ENCODE measurements around the gene FGR. TPM values are rescaled to one million over a fixed set of nuclear protein-coding genes. Genes with fewer than 3 reads are reported as not detected.

Gene FGR
- total and polyA plus RNA-seq, 2 donors (not counting 1 experiment from before 2014, with no cell fraction given) = 57.0 to 295 TPM

- H3K27ac ChIP-seq (ENCODE audit: low read length in 2 of 2) = no peak overlapping the region
- Mint-ChIP-seq H3K27me3 (no peaks in the 10 kb centered on the region), H3K4me1 (peaks cover 41% of the 10 kb centered on the region), H3K9me3 (ENCODE audit: insufficient read depth) (no peaks in the 10 kb centered on the region), H3K27ac (no peak overlapping the region), H3K4me3 (peak overlapping the region; percentile 66)
- no peaks in the 10 kb centered on the region for H3K9me3 ChIP-seq (ENCODE audit: control extremely low read depth in 1 of 3, control insufficient read depth in 2 of 3, insufficient read depth in 1 of 3, low read length in 2 of 3)
- TF ChIP-seq CTCF (IDR thresholded peaks at IDR 0.05) = no peak
- TF ChIP-seq EZH2 (IDR thresholded peaks at IDR 0.05; ENCODE audit: borderline replicate concordance, insufficient read depth, low read depth, low read length, poor library complexity, severe bottlenecking) = no peak
- peaks cover 14 to 35% of the 10 kb centered on the region in 2 donors for H3K4me1 ChIP-seq (ENCODE audit: control insufficient read depth in 2 of 2, insufficient read depth in 2 of 2, low read length in 2 of 2)
- peaks cover 36% of the 10 kb centered on the region for H3K79me2 ChIP-seq (ENCODE audit: control insufficient read depth, insufficient read depth, low read length)
- intact Hi-C loops (cut with micrococcal nuclease) = no loop called here
- ATAC-seq (ENCODE audit: low read depth) = no peak
- H3K4me2 ChIP-seq (replicated peaks; ENCODE audit: low read depth, low read length, poor library complexity, severe bottlenecking) = peak overlapping the region; percentile 87
- no peaks in the 10 kb centered on the region for H3K36me3 ChIP-seq (replicated peaks in 1 of 2; ENCODE audit: control extremely low read depth in 1 of 2, control insufficient read depth in 1 of 2, extremely low read depth in 1 of 2, insufficient read depth in 2 of 2, low read length in 1 of 2)
- ChIA-PET POLR2A (interaction anchor here (0.7 to 0.9 kb wide), 2 partner anchors 27 to 811 kb away, joined by 3 to 4 read pairs; partner anchors contain the start of gene AHDC1), CTCF (interaction anchor here (0.7 to 2.9 kb wide), 7 partner anchors 8 to 32 kb away, joined by 3 to 12 read pairs (median 5); partner anchors contain the start of gene AHDC1)
- no peak overlapping the region for H3K4me3 ChIP-seq (ENCODE audit: control extremely low read depth in 1 of 5, extremely low read depth in 1 of 5, insufficient read depth in 1 of 5, low read depth in 2 of 5, low read length in 4 of 5)
- peaks cover 0 to 4% (median 2%) of the 10 kb centered on the region in 4 experiments for H3K27me3 ChIP-seq (replicated peaks in 1 of 4; ENCODE audit: control extremely low read depth in 1 of 4, control insufficient read depth in 3 of 4, insufficient read depth in 4 of 4, low read length in 3 of 4)
- peaks cover 31% of the 10 kb centered on the region for H4K20me1 ChIP-seq (ENCODE audit: control insufficient read depth, insufficient read depth, low read length, poor library complexity, severe bottlenecking)
- H3K9ac ChIP-seq (ENCODE audit: low read length) = no peak overlapping the region
- WGBS (ENCODE audit: insufficient coverage) = 69% methylated on average over 6 of the region's 7 CpGs
- DNase-seq = no peak
- H2AFZ ChIP-seq (ENCODE audit: insufficient read depth, low read depth, low read length, poor library complexity, severe bottlenecking) = no peak overlapping the region
Observed at GRCh38 chr1:27576806-27577227, 58.2 kb downstream of the FGR start.

- no peaks in the 10 kb centered on the region for H3K9me3 ChIP-seq (ENCODE audit: control extremely low read depth in 1 of 3, control insufficient read depth in 2 of 3, insufficient read depth in 1 of 3, low read length in 2 of 3)
- Mint-ChIP-seq H3K27ac (no peak overlapping the region), H3K4me1 (peaks cover 41% of the 10 kb centered on the region), H3K4me3 (peak overlapping the region; percentile 66), H3K9me3 (ENCODE audit: insufficient read depth) (no peaks in the 10 kb centered on the region), H3K27me3 (no peaks in the 10 kb centered on the region)
- H3K4me3 ChIP-seq (ENCODE audit: control extremely low read depth in 1 of 5, extremely low read depth in 1 of 5, insufficient read depth in 1 of 5, low read depth in 2 of 5, low read length in 4 of 5) = peak overlapping the region in 4 of 5 experiments; percentile 29 to 55 (median 48)
- no peaks in the 10 kb centered on the region for H3K36me3 ChIP-seq (replicated peaks in 1 of 2; ENCODE audit: control extremely low read depth in 1 of 2, control insufficient read depth in 1 of 2, extremely low read depth in 1 of 2, insufficient read depth in 2 of 2, low read length in 1 of 2)
- H2AFZ ChIP-seq (ENCODE audit: insufficient read depth, low read depth, low read length, poor library complexity, severe bottlenecking) = peak overlapping the region; percentile 56
- ATAC-seq (ENCODE audit: low read depth) (peak; percentile 69), DNase-seq (peak; percentile 57)
- CTCF ChIA-PET = interaction anchor here (0.7 to 2.9 kb wide), 8 partner anchors 12 to 269 kb away, joined by 3 to 12 read pairs (median 5); partner anchors contain the start of gene AHDC1
- peak overlapping the region; percentile 87 for H3K4me2 ChIP-seq (replicated peaks; ENCODE audit: low read depth, low read length, poor library complexity, severe bottlenecking)
- H3K4me1 ChIP-seq (ENCODE audit: control insufficient read depth in 2 of 2, insufficient read depth in 2 of 2, low read length in 2 of 2) = peaks cover 14 to 35% of the 10 kb centered on the region in 2 donors
- H3K9ac ChIP-seq (ENCODE audit: low read length) = peak overlapping the region; percentile 61
- intact Hi-C loops (cut with micrococcal nuclease) = loop anchor here (2.0 kb wide), 1 partner anchor 19 kb away; no protein-coding TSS in a partner anchor
- H3K27ac ChIP-seq (ENCODE audit: low read length in 2 of 2) = no peak overlapping the region
- WGBS (ENCODE audit: insufficient coverage) = 6% methylated on average over 35 of the region's 44 CpGs
- TF ChIP-seq CTCF (IDR thresholded peaks at IDR 0.05) (no peak), EZH2 (IDR thresholded peaks at IDR 0.05; ENCODE audit: borderline replicate concordance, insufficient read depth, low read depth, low read length, poor library complexity, severe bottlenecking) (no peak)
- POLR2A ChIA-PET = interaction anchor here (0.9 to 1.0 kb wide), 2 partner anchors 28 kb away, joined by 3 read pairs; partner anchors contain the start of gene AHDC1
- H4K20me1 ChIP-seq (ENCODE audit: control insufficient read depth, insufficient read depth, low read length, poor library complexity, severe bottlenecking) = peaks cover 31% of the 10 kb centered on the region
- peaks cover 0 to 4% (median 2%) of the 10 kb centered on the region in 4 experiments for H3K27me3 ChIP-seq (replicated peaks in 1 of 4; ENCODE audit: control extremely low read depth in 1 of 4, control insufficient read depth in 3 of 4, insufficient read depth in 4 of 4, low read length in 3 of 4)
- H3K79me2 ChIP-seq (ENCODE audit: control insufficient read depth, insufficient read depth, low read length) = peaks cover 36% of the 10 kb centered on the region
Observed at GRCh38 chr1:27575840-27576331, 59.1 kb downstream of the FGR start.
